CMK (cell line): ENCODE measurements around the gene SIGLEC7.
A peak's percentile ranks its signal among the peaks of the same experiment; 100 is the strongest.

Source experiments
- DNase-seq: peaks from one replicate; pipeline ENCODE4 v3.0.0-alpha.2; 2010; ENCODE audit warnings: low read depth

Gene SIGLEC7

GRCh38 chr19:51119101-51119500, 23.0 kb upstream of the SIGLEC7 start:
- DNase-seq = no peak

- no peak for DNase-seq
These were observed 22.5 kb upstream of the SIGLEC7 start for GRCh38 chr19:51119611-51120010.

- no peak for DNase-seq
These were observed 21.9 kb upstream of the SIGLEC7 start for GRCh38 chr19:51120160-51120559.

- DNase-seq = no peak
These were observed 20.8 kb upstream of the SIGLEC7 start for GRCh38 chr19:51121257-51121656.

GRCh38 chr19:51122112-51122981, 19.8 kb upstream of the SIGLEC7 start:
- DNase-seq = no peak

GRCh38 chr19:51123381-51123800, 18.7 kb upstream of the SIGLEC7 start:
- no peak for DNase-seq

GRCh38 chr19:51123802-51124201, 18.3 kb upstream of the SIGLEC7 start:
- no peak for DNase-seq

- no peak for DNase-seq
These were observed 17.9 kb upstream of the SIGLEC7 start for GRCh38 chr19:51124216-51124615.

GRCh38 chr19:51124729-51125128, 17.4 kb upstream of the SIGLEC7 start, which contains the start of gene SIGLEC9:
Gene SIGLEC9 (plus strand): TSS chr19:51124906. CDS start chr19:51124975, 69 bp downstream.
- DNase-seq = no peak

GRCh38 chr19:51125421-51126075, 16.6 kb upstream of the SIGLEC7 start:
- DNase-seq = no peak

- DNase-seq = no peak
These were observed 15.1 kb upstream of the SIGLEC7 start for GRCh38 chr19:51127032-51127431.

GRCh38 chr19:51127755-51128154, 14.3 kb upstream of the SIGLEC7 start:
- peak; percentile 88 for DNase-seq

GRCh38 chr19:51128227-51128626, 13.9 kb upstream of the SIGLEC7 start:
- DNase-seq = no peak

GRCh38 chr19:51129716-51130115, 12.4 kb upstream of the SIGLEC7 start:
- no peak for DNase-seq

- DNase-seq = peak; percentile 81
These were observed 10.1 kb upstream of the SIGLEC7 start for GRCh38 chr19:51131780-51132680.

GRCh38 chr19:51135004-51135403, 7.1 kb upstream of the SIGLEC7 start:
- DNase-seq = no peak

GRCh38 chr19:51135986-51136762, 5.9 kb upstream of the SIGLEC7 start:
- DNase-seq = no peak

GRCh38 chr19:51136851-51137551, 5.1 kb upstream of the SIGLEC7 start:
- DNase-seq = no peak

- DNase-seq = no peak
These were observed 4.2 kb upstream of the SIGLEC7 start for GRCh38 chr19:51137792-51138425.

- DNase-seq = no peak
These were observed 3.5 kb upstream of the SIGLEC7 start for GRCh38 chr19:51138549-51138979.
